SIG-M5 treated with dmso at 0.1 percent for 504 hours (cell line): Measurements from ENCODE around the gene VMP1.
"Not testable (repeated sequence)": the region's sequence is repeated elsewhere in the genome, so short reads cannot be mapped to it uniquely, and the experiment has no call there.

Experiments
- DNase-seq: peaks from one replicate; lab custom pipeline; 2025; ENCODE audit not compliant: unreplicated experiment; lab: John Stamatoyannopoulos, UW

Gene VMP1

GRCh38 chr17:59776577-59776976 lies 69.1 kb downstream of the VMP1 start:
- peak; percentile 59 for DNase-seq

- no peak for DNase-seq
Measured at GRCh38 chr17:59777033-59777432, 69.6 kb downstream of the VMP1 start.

- DNase-seq = no peak
Measured at GRCh38 chr17:59778996-59779395, 71.5 kb downstream of the VMP1 start.

GRCh38 chr17:59779521-59779920 lies 72.1 kb downstream of the VMP1 start:
- no peak for DNase-seq

- not testable (repeated sequence) for DNase-seq
Measured at GRCh38 chr17:59780548-59780947, 73.1 kb downstream of the VMP1 start.

- no peak for DNase-seq
Measured at GRCh38 chr17:59783221-59784047, 76.0 kb downstream of the VMP1 start.

- peak; percentile 53 for DNase-seq
Measured at GRCh38 chr17:59785091-59785799, 77.8 kb downstream of the VMP1 start.

GRCh38 chr17:59786213-59786535 lies 78.7 kb downstream of the VMP1 start:
- no peak for DNase-seq

- DNase-seq = peak; percentile 100
Measured at GRCh38 chr17:59786536-59787319, 79.3 kb downstream of the VMP1 start.

- DNase-seq = not testable (repeated sequence)
Measured at GRCh38 chr17:59789849-59790248, 82.4 kb downstream of the VMP1 start.

- not testable (repeated sequence) for DNase-seq
Measured at GRCh38 chr17:59790418-59790817, 83.0 kb downstream of the VMP1 start.

GRCh38 chr17:59790910-59791309 lies 83.5 kb downstream of the VMP1 start:
- peak; percentile 70 for DNase-seq

- no peak for DNase-seq
Measured at GRCh38 chr17:59791603-59792457, 84.4 kb downstream of the VMP1 start.

GRCh38 chr17:59792458-59792823 lies 85.0 kb downstream of the VMP1 start:
- not testable (repeated sequence) for DNase-seq

- no peak for DNase-seq
Measured at GRCh38 chr17:59793205-59793604, 85.8 kb downstream of the VMP1 start.

- DNase-seq = no peak
Measured at GRCh38 chr17:59796138-59796537, 88.7 kb downstream of the VMP1 start.

GRCh38 chr17:59796785-59797205 lies 89.3 kb downstream of the VMP1 start:
- no peak for DNase-seq

GRCh38 chr17:59798111-59798510 lies 90.7 kb downstream of the VMP1 start:
- no peak for DNase-seq

- DNase-seq = no peak
Measured at GRCh38 chr17:59800530-59800942, 93.1 kb downstream of the VMP1 start.

- DNase-seq = no peak
Measured at GRCh38 chr17:59802160-59802559, 94.7 kb downstream of the VMP1 start.
